Measurements from ENCODE around the gene ZDHHC14.
"Not testable (repeated sequence)": the region's sequence is repeated elsewhere in the genome, so short reads cannot be mapped to it uniquely, and the experiment has no call there.

The ZDHHC14 gene

GRCh38 chr6:157333956-157334355, 47.0 kb upstream of the ZDHHC14 start:
- H3K9me2 ChIP-seq (replicated peaks; ENCODE audit: insufficient read depth, low read length), result no peaks in the 10 kb centered on the region
- H3K79me2 ChIP-seq (ENCODE audit: insufficient read depth, low read length), result no peaks in the 10 kb centered on the region
- H2AFZ ChIP-seq (ENCODE audit: low read depth, low read length, severe bottlenecking), result no peak overlapping the region
- H3K9ac ChIP-seq (ENCODE audit: low read length), result no peak overlapping the region
- H3F3A ChIP-seq (ENCODE audit: insufficient read depth), result no peaks in the 10 kb centered on the region
- H3K36me3 ChIP-seq (ENCODE audit: low read length), result no peaks in the 10 kb centered on the region
- no peak overlapping the region for H3K4me2 ChIP-seq (ENCODE audit: low read depth, low read length, poor library complexity, severe bottlenecking)
- H3K27me3 ChIP-seq (ENCODE audit: low read length), result no peaks in the 10 kb centered on the region
- H4K20me1 ChIP-seq (ENCODE audit: low read depth, low read length), result no peaks in the 10 kb centered on the region
- H3K9me3 ChIP-seq (ENCODE audit: insufficient read depth, low read length), result no peaks in the 10 kb centered on the region
- H3K4me3 ChIP-seq (ENCODE audit: insufficient read depth, low read length, poor library complexity, severe bottlenecking), result no peak overlapping the region
- TF ChIP-seq EZH2phosphoT487 (conservative IDR thresholded peaks at IDR 0.05; ENCODE audit: low read length), result no peak
- TF ChIP-seq, protein P1, sequence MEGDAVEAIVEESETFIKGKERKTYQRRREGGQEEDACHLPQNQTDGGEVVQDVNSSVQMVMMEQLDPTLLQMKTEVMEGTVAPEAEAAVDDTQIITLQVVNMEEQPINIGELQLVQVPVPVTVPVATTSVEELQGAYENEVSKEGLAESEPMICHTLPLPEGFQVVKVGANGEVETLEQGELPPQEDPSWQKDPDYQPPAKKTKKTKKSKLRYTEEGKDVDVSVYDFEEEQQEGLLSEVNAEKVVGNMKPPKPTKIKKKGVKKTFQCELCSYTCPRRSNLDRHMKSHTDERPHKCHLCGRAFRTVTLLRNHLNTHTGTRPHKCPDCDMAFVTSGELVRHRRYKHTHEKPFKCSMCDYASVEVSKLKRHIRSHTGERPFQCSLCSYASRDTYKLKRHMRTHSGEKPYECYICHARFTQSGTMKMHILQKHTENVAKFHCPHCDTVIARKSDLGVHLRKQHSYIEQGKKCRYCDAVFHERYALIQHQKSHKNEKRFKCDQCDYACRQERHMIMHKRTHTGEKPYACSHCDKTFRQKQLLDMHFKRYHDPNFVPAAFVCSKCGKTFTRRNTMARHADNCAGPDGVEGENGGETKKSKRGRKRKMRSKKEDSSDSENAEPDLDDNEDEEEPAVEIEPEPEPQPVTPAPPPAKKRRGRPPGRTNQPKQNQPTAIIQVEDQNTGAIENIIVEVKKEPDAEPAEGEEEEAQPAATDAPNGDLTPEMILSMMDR (IDR thresholded peaks at IDR 0.05; ENCODE audit: insufficient read depth, low read length, poor library complexity, severe bottlenecking), result no peak
- no peak overlapping the region for H3K27ac ChIP-seq (ENCODE audit: low read depth, low read length)

DNA sequence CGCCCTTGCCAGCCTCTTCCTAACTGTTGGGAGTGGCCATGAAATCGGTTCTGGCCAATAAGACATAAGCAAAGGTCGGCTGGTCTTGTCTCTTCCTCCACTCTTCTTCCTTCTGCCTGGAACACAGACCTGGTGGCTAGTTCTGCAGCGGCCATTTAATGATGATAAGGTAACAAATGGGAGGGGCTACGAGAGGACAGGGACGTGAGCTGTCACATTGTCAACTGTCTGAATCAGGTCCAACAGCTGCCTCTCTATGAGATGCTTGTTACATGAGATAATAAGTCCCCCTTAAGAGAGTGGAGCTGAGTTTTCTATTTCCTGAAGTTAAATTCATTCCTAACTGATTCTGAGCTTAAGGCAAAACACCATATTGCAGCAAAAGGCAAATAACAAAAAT, 45.2 kb upstream of the ZDHHC14 start:
- Histone ChIP-seq H3K4me3 (ENCODE audit: insufficient read depth, low read length, poor library complexity, severe bottlenecking) (no peak overlapping the region), H3K27me3 (ENCODE audit: low read length) (no peaks in the 10 kb centered on the region), H3F3A (ENCODE audit: insufficient read depth) (no peaks in the 10 kb centered on the region), H4K20me1 (ENCODE audit: low read depth, low read length) (no peaks in the 10 kb centered on the region), H3K9ac (ENCODE audit: low read length) (no peak overlapping the region), H3K27ac (ENCODE audit: low read depth, low read length) (no peak overlapping the region), H3K9me3 (ENCODE audit: insufficient read depth, low read length) (no peaks in the 10 kb centered on the region), H3K79me2 (ENCODE audit: insufficient read depth, low read length) (no peaks in the 10 kb centered on the region), H3K9me2 (replicated peaks; ENCODE audit: insufficient read depth, low read length) (no peaks in the 10 kb centered on the region), H2AFZ (ENCODE audit: low read depth, low read length, severe bottlenecking) (no peak overlapping the region), H3K36me3 (ENCODE audit: low read length) (no peaks in the 10 kb centered on the region), H3K4me2 (ENCODE audit: low read depth, low read length, poor library complexity, severe bottlenecking) (no peak overlapping the region)
- TF ChIP-seq, protein P1 (IDR thresholded peaks at IDR 0.05; ENCODE audit: insufficient read depth, low read length, poor library complexity, severe bottlenecking), result no peak
- TF ChIP-seq EZH2phosphoT487 (conservative IDR thresholded peaks at IDR 0.05; ENCODE audit: low read length), result no peak

GRCh38 chr6:157337276-157337675, 43.7 kb upstream of the ZDHHC14 start:
- not testable (repeated sequence) for H3K79me2 ChIP-seq (ENCODE audit: insufficient read depth, low read length); H3K4me3 ChIP-seq (ENCODE audit: insufficient read depth, low read length, poor library complexity, severe bottlenecking); H3K27me3 ChIP-seq (ENCODE audit: low read length); H3K9me2 ChIP-seq (replicated peaks; ENCODE audit: insufficient read depth, low read length); H2AFZ ChIP-seq (ENCODE audit: low read depth, low read length, severe bottlenecking); H3K4me2 ChIP-seq (ENCODE audit: low read depth, low read length, poor library complexity, severe bottlenecking); H3F3A ChIP-seq (ENCODE audit: insufficient read depth); H3K36me3 ChIP-seq (ENCODE audit: low read length); H3K9ac ChIP-seq (ENCODE audit: low read length); H3K27ac ChIP-seq (ENCODE audit: low read depth, low read length); H4K20me1 ChIP-seq (ENCODE audit: low read depth, low read length); H3K9me3 ChIP-seq (ENCODE audit: insufficient read depth, low read length)

DNA sequence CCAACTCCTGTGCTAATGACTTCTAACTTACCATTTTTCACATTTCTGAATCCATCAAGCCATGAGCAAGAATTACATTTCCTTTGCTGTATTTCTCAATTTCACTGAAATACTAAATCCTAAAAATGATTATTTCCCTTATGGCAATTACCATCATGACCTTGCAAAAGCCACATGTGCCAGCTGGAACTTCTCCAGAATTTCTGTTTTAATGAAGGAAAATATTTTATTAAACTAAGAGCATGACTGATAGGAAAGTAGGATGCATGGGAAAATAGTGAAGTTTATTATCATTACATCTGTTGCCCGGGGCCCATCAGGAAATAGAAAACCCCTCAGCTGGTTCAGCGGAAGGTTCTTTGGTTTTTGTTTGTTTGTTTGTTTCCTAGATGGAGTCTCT, 43.2 kb upstream of the ZDHHC14 start:
- no peaks in the 10 kb centered on the region for H3K79me2 ChIP-seq (ENCODE audit: insufficient read depth, low read length)
- no peak overlapping the region for H3K27ac ChIP-seq (ENCODE audit: low read depth, low read length)
- no peaks in the 10 kb centered on the region for H4K20me1 ChIP-seq (ENCODE audit: low read depth, low read length)
- H3K4me3 ChIP-seq (ENCODE audit: insufficient read depth, low read length, poor library complexity, severe bottlenecking), result no peak overlapping the region
- H3K36me3 ChIP-seq (ENCODE audit: low read length), result no peaks in the 10 kb centered on the region
- H3F3A ChIP-seq (ENCODE audit: insufficient read depth), result no peaks in the 10 kb centered on the region
- H3K9me2 ChIP-seq (replicated peaks; ENCODE audit: insufficient read depth, low read length), result no peaks in the 10 kb centered on the region
- TF ChIP-seq, protein P1 (IDR thresholded peaks at IDR 0.05; ENCODE audit: insufficient read depth, low read length, poor library complexity, severe bottlenecking), result no peak
- no peak for TF ChIP-seq EZH2phosphoT487 (conservative IDR thresholded peaks at IDR 0.05; ENCODE audit: low read length)
- no peaks in the 10 kb centered on the region for H3K27me3 ChIP-seq (ENCODE audit: low read length)
- no peak overlapping the region for H3K4me2 ChIP-seq (ENCODE audit: low read depth, low read length, poor library complexity, severe bottlenecking)
- H2AFZ ChIP-seq (ENCODE audit: low read depth, low read length, severe bottlenecking), result no peak overlapping the region
- H3K9ac ChIP-seq (ENCODE audit: low read length), result no peak overlapping the region
- H3K9me3 ChIP-seq (ENCODE audit: insufficient read depth, low read length), result no peaks in the 10 kb centered on the region
